H1 (cell line): ENCODE data around the gene ANXA9. TPM values are rescaled to one million over a fixed set of nuclear protein-coding genes. Genes with fewer than 3 reads are reported as not detected.

ENCODE experiments used
- CTBP2 ChIP-seq: IDR thresholded peaks from 2 replicates; pipeline ENCODE4 v1.7.0; 2011; ENCODE audit warnings: borderline replicate concordance, mild to moderate bottlenecking, moderate library complexity, mixed read lengths, low read length; ENCODE audit not compliant: insufficient read depth, insufficient read length
- E2F6 ChIP-seq: IDR thresholded peaks from 2 replicates; pipeline ENCODE4 v1.6.1; 2012; ENCODE audit warnings: inconsistent platforms
- GABPA ChIP-seq: IDR thresholded peaks from 2 replicates; pipeline ENCODE4 v1.6.1; 2011; ENCODE audit warnings: mild to moderate bottlenecking, low read length, moderate library complexity, borderline replicate concordance; ENCODE audit not compliant: insufficient read depth
- polyA plus RNA-seq, 7 experiments: library from polyadenylated mRNA; depleted of rRNA in 3 of 7; stranded (reverse) in 5 of 7; unstranded in 2 of 7; fragments of >200 nt in 5 of 7; fragments of 200-250 nt in 2 of 7; gene quantifications; 1 replicate in 5 of 7; 2 replicates in 1 of 7; 4 replicates in 1 of 7; pipeline versions ENCODE4 v1.2.1 to v1.2.3, GENCODE V29; 2011 to 2013; ENCODE audit warnings: missing spikeins in 2 of 7, mixed read lengths in 2 of 7
- total RNA-seq: library from RNA; stranded (reverse); fragmentation: NEBNext Ultra II Directional; extraction: Animal tissue kit (Norgen Biotek cat#: 25700); gene quantifications from 2 replicates; pipeline ENCODE4 v1.2.1, GENCODE V29; 2021

Gene ANXA9
- total and polyA plus RNA-seq, 2 of the 8 experiments (the other 6 are each of a cell fraction or from before 2014, with no cell fraction given) = 1.8 to 3.5 TPM

- TF ChIP-seq E2F6 = no peak
- no peak for TF ChIP-seq GABPA
- TF ChIP-seq CTBP2 = no peak
- TF ChIP-seq, all 59 proteins: peak for 0
Observed at GRCh38 chr1:150957666-150958065, 24.4 kb upstream of the ANXA9 start (continued).
